Karpas-422 (cell line): ENCODE results near the gene NECAB3. TPM values are rescaled to one million over a fixed set of nuclear protein-coding genes. Genes with fewer than 3 reads are reported as not detected.
A peak's percentile ranks its signal among the peaks of the same experiment; 100 is the strongest.

Source experiments
- DNase-seq: peaks from one replicate; pipeline ENCODE4 v3.0.0-alpha.2; 2015
- H2AFZ ChIP-seq: fragments of 200-600 bp; sonication (generic); 2 replicates; pipeline ENCODE4 v1.6.1; 2014; ENCODE audit warnings: antibody characterized with exemption, low read length, mixed read lengths
- H3K27ac ChIP-seq: fragments of 200-600 bp; sonication (generic); 2 replicates; pipeline ENCODE4 v1.5.1; 2014; ENCODE audit warnings: mild to moderate bottlenecking, low read length, moderate library complexity
- H3K27me3 ChIP-seq: fragments of 200-600 bp; sonication (generic); 2 replicates; pipeline ENCODE4 v1.6.1; 2014; ENCODE audit warnings: low read length, mixed read lengths
- H3K36me3 ChIP-seq: fragments of 200-600 bp; sonication (generic); 2 replicates; pipeline ENCODE4 v1.6.1; 2014; ENCODE audit warnings: low read length, mixed read lengths; ENCODE audit not compliant: insufficient read depth
- H3K4me1 ChIP-seq: fragments of 200-600 bp; sonication (generic); 2 replicates; pipeline ENCODE4 v1.6.1; 2014; ENCODE audit warnings: mild to moderate bottlenecking, low read length, mixed read lengths
- H3K4me2 ChIP-seq: fragments of 200-600 bp; sonication (generic); 2 replicates; pipeline ENCODE4 v1.6.1; 2014; ENCODE audit warnings: low read length, low read depth, mild to moderate bottlenecking; ENCODE audit not compliant: poor library complexity, severe bottlenecking
- H3K4me3 ChIP-seq: fragments of 200-600 bp; sonication (generic); 2 replicates; pipeline ENCODE4 v1.5.1; 2014; ENCODE audit warnings: mild to moderate bottlenecking, antibody characterized with exemption, low read length, mixed read lengths
- H3K79me2 ChIP-seq: fragments of 200-600 bp; sonication (generic); 2 replicates; pipeline ENCODE4 v1.6.1; 2014; ENCODE audit warnings: mild to moderate bottlenecking, low read length, mixed read lengths
- H3K9ac ChIP-seq: fragments of 200-600 bp; sonication (generic); 2 replicates; pipeline ENCODE4 v1.6.0; 2014; ENCODE audit warnings: low read length
- H3K9me2 ChIP-seq: fragments of 200-600 bp; sonication (generic), shearing (Covaris generic); replicated peaks from 2 replicates; pipeline ENCODE4 v1.6.0; 2014; ENCODE audit warnings: mild to moderate bottlenecking, low read length, moderate library complexity; ENCODE audit not compliant: insufficient read depth
- H3K9me3 ChIP-seq: fragments of 300-700, 200-600 bp; sonication (generic); 2 replicates; pipeline ENCODE4 v1.6.1; 2014; ENCODE audit warnings: low read length, mixed read lengths
- H4K20me1 ChIP-seq: fragments of 200-600 bp; sonication (generic); 2 replicates; pipeline ENCODE4 v1.6.1; 2014; ENCODE audit warnings: mild to moderate bottlenecking, antibody characterized with exemption, low read length, low read depth; ENCODE audit not compliant: insufficient read depth
- total RNA-seq: library from RNA; depleted of rRNA; stranded (reverse); fragments of >200 nt; shearing (Covaris generic); gene quantifications from 2 replicates; pipeline ENCODE4 v1.2.3, GENCODE V29; 2014; ENCODE audit warnings: low replicate concordance; rRNA removed

Gene NECAB3
- 38.2 and 89.2 TPM in 2 replicates for total RNA-seq

GRCh38 chr20:33674294-33675135 lies at the start of gene NECAB3:
NECAB3 (minus strand) TSS chr20:33674428; CDS start chr20:33674352, 76 bp downstream.
- peak; percentile 90 for DNase-seq
- Histone ChIP-seq H3K9ac (peak within 1 kb of the TSS; percentile 89), H3K27ac (peak within 1 kb of the TSS; percentile 89), H3K4me3 (peak within 1 kb of the TSS; percentile 80), H3K9me3 (no peaks in the 10 kb centered on the region), H3K4me1 (peaks cover 64% of the 10 kb centered on the region), H2AFZ (peak within 1 kb of the TSS; percentile 14; the same call in 1 of the 2 replicates), H3K9me2 (no peaks in the 10 kb centered on the region), H4K20me1 (no peaks in the 10 kb centered on the region), H3K36me3 (peaks cover 16% of the 10 kb centered on the region; the same call in 1 of the 2 replicates), H3K79me2 (peaks cover 30% of the 10 kb centered on the region), H3K4me2 (peak within 1 kb of the TSS; percentile 88), H3K27me3 (no peaks in the 10 kb centered on the region)

- Histone ChIP-seq H3K9me2 (no peaks in the 10 kb centered on the region), H3K9ac (no peak overlapping the region), H3K4me3 (no peak overlapping the region), H3K27ac (no peak overlapping the region), H4K20me1 (no peaks in the 10 kb centered on the region), H3K79me2 (0 out of 2 replicates have a peak, but pooled peaks cover 6% of the 10 kb centered on the region), H3K4me2 (no peak overlapping the region), H3K4me1 (peaks cover 10% of the 10 kb centered on the region), H3K27me3 (no peaks in the 10 kb centered on the region), H3K9me3 (no peaks in the 10 kb centered on the region), H3K36me3 (no peaks in the 10 kb centered on the region), H2AFZ (no peak overlapping the region)
- no peak for DNase-seq
Observed at GRCh38 chr20:33721391-33722140, 47.3 kb upstream of the NECAB3 start.

- peak within 1 kb of the TSS; percentile 77 for H3K4me3 ChIP-seq
- H4K20me1 ChIP-seq = no peaks in the 10 kb centered on the region
- no peaks in the 10 kb centered on the region for H3K9me2 ChIP-seq
- H3K36me3 ChIP-seq = no peaks in the 10 kb centered on the region
- DNase-seq = peak; percentile 95
- peak within 1 kb of the TSS; percentile 64 for H3K4me2 ChIP-seq
- 0 out of 2 replicates have a peak, but pooled peaks cover 6% of the 10 kb centered on the region for H3K79me2 ChIP-seq
- H2AFZ ChIP-seq = no peak within 1 kb of the TSS; the same call in 1 of the 2 replicates
- H3K27ac ChIP-seq = no peak within 1 kb of the TSS
- H3K27me3 ChIP-seq = no peaks in the 10 kb centered on the region
- H3K9ac ChIP-seq = peak within 1 kb of the TSS; percentile 72
- no peaks in the 10 kb centered on the region for H3K9me3 ChIP-seq
- peaks cover 10% of the 10 kb centered on the region for H3K4me1 ChIP-seq
Observed at GRCh38 chr20:33719989-33720709, 45.9 kb upstream of the NECAB3 start, which contains the start of gene PXMP4. PXMP4 (minus strand) TSS chr20:33720310; CDS start chr20:33720207, 103 bp downstream.

GRCh38 chr20:33719277-33719988 lies 45.2 kb upstream of the NECAB3 start:
- peak; percentile 55 for DNase-seq
- Histone ChIP-seq H3K9me3 (no peaks in the 10 kb centered on the region), H3K27me3 (no peaks in the 10 kb centered on the region), H3K9ac (peak overlapping the region; percentile 72), H3K4me3 (peak overlapping the region; percentile 77), H3K27ac (no peak overlapping the region), H3K79me2 (0 out of 2 replicates have a peak, but pooled peaks cover 6% of the 10 kb centered on the region), H3K36me3 (no peaks in the 10 kb centered on the region), H3K4me2 (peak overlapping the region; percentile 64), H2AFZ (no peak overlapping the region; the same call in 1 of the 2 replicates), H3K4me1 (peaks cover 9% of the 10 kb centered on the region), H3K9me2 (no peaks in the 10 kb centered on the region), H4K20me1 (no peaks in the 10 kb centered on the region)

- no peak overlapping the region for H2AFZ ChIP-seq
- H3K79me2 ChIP-seq = 0 out of 2 replicates have a peak, but pooled peaks cover 6% of the 10 kb centered on the region
- H3K9ac ChIP-seq = no peak overlapping the region
- H4K20me1 ChIP-seq = no peaks in the 10 kb centered on the region
- H3K27me3 ChIP-seq = no peaks in the 10 kb centered on the region
- no peak for DNase-seq
- H3K9me2 ChIP-seq = no peaks in the 10 kb centered on the region
- H3K9me3 ChIP-seq = no peaks in the 10 kb centered on the region
- H3K36me3 ChIP-seq = no peaks in the 10 kb centered on the region
- H3K4me3 ChIP-seq = no peak overlapping the region
- H3K27ac ChIP-seq = no peak overlapping the region
- peaks cover 6% of the 10 kb centered on the region for H3K4me1 ChIP-seq
- H3K4me2 ChIP-seq = no peak overlapping the region
Observed at GRCh38 chr20:33716498-33716897, 42.3 kb upstream of the NECAB3 start.

- Histone ChIP-seq H3K4me1 (peaks cover 7% of the 10 kb centered on the region; the same call in 1 of the 2 replicates), H3K27me3 (no peaks in the 10 kb centered on the region), H3K9me3 (no peaks in the 10 kb centered on the region), H3K9ac (no peak overlapping the region), H3K27ac (no peak overlapping the region), H3K4me3 (no peak overlapping the region), H3K79me2 (no peaks in the 10 kb centered on the region), H3K9me2 (no peaks in the 10 kb centered on the region), H3K36me3 (no peaks in the 10 kb centered on the region), H2AFZ (no peak overlapping the region), H4K20me1 (no peaks in the 10 kb centered on the region), H3K4me2 (no peak overlapping the region)
- no peak for DNase-seq
Observed at GRCh38 chr20:33713865-33714367, 39.7 kb upstream of the NECAB3 start.

GRCh38 chr20:33711446-33711738 lies 37.2 kb upstream of the NECAB3 start:
- no peak overlapping the region for H3K9ac ChIP-seq
- peaks cover 9% of the 10 kb centered on the region; the same call in 1 of the 2 replicates for H3K4me1 ChIP-seq
- no peak overlapping the region for H3K27ac ChIP-seq
- H3K79me2 ChIP-seq = no peaks in the 10 kb centered on the region
- H3K9me2 ChIP-seq = no peaks in the 10 kb centered on the region
- no peaks in the 10 kb centered on the region for H3K9me3 ChIP-seq
- no peak overlapping the region for H2AFZ ChIP-seq
- DNase-seq = no peak
- H4K20me1 ChIP-seq = no peaks in the 10 kb centered on the region
- no peaks in the 10 kb centered on the region for H3K27me3 ChIP-seq
- H3K4me3 ChIP-seq = no peak overlapping the region
- H3K36me3 ChIP-seq = no peaks in the 10 kb centered on the region
- H3K4me2 ChIP-seq = no peak overlapping the region
